ENCODE results near the gene SVOP.
"Not testable (repeated sequence)": the region's sequence is repeated elsewhere in the genome, so short reads cannot be mapped to it uniquely, and the experiment has no call there.

The SVOP gene

DNA sequence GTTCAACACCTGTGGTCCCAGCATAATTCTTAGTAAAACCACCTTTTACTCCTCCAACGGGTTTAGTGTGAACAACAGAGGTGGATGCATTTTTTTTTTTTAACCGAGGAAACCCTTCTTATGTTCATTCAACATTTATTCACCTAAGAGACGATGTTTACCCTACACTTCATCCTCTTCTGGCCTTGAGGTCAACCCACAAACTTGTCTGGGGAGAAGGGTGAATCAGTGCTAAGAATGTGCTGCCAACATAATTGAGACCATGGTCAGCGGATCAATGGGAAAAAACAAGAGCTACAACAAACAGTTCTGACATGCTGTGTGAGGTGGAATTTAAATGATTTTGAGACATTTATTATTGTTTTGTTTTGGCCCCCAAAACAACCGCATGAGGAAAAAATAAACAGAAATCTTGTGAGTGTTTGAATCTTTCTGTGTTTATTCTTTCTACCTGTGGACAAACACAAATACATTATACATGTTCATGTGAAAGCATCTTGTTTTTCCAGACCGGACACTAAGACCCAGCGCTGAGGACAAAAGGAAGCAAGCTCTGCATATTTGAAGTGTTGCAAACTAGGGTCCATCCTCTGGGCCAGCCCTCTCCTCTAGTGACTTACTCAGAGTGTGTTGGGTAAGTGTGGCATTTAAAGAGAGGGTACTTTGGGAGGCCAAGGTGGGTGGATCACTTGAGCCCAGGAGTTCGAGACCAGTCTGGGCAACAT lies 26.4 kb upstream of the SVOP start:
- no peak overlapping the region for H3K4me3 ChIP-seq (ENCODE audit: low read depth, low read length)
- TF ChIP-seq, protein P1, sequence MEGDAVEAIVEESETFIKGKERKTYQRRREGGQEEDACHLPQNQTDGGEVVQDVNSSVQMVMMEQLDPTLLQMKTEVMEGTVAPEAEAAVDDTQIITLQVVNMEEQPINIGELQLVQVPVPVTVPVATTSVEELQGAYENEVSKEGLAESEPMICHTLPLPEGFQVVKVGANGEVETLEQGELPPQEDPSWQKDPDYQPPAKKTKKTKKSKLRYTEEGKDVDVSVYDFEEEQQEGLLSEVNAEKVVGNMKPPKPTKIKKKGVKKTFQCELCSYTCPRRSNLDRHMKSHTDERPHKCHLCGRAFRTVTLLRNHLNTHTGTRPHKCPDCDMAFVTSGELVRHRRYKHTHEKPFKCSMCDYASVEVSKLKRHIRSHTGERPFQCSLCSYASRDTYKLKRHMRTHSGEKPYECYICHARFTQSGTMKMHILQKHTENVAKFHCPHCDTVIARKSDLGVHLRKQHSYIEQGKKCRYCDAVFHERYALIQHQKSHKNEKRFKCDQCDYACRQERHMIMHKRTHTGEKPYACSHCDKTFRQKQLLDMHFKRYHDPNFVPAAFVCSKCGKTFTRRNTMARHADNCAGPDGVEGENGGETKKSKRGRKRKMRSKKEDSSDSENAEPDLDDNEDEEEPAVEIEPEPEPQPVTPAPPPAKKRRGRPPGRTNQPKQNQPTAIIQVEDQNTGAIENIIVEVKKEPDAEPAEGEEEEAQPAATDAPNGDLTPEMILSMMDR (IDR thresholded peaks at IDR 0.05; ENCODE audit: insufficient read depth, low read depth, low read length, missing control alignments): no peak
- no peak for DNase-seq (ENCODE audit: low read depth)

DNA sequence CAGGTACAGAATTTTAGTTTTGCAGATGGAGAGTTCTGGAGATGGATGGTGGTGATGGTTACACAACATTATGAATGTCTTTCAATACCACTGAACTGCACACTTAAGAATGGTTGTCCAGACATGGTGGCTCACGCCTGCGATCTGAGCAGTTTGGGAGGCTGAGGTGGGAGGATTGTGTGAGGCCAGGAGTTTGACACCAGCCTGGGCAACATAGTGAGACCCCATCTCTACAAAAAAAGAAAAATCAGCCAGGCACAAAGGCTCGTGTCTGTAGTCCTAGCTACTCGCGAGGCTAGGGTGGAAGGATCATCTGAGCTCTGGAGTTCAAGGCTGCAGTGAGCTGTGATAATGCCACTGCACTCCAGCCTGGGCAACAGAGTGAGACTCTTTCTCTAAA lies 23.4 kb upstream of the SVOP start:
- H3K4me3 ChIP-seq (ENCODE audit: low read depth, low read length): no peak overlapping the region
- TF ChIP-seq, protein P1 (IDR thresholded peaks at IDR 0.05; ENCODE audit: insufficient read depth, low read depth, low read length, missing control alignments): no peak

DNA sequence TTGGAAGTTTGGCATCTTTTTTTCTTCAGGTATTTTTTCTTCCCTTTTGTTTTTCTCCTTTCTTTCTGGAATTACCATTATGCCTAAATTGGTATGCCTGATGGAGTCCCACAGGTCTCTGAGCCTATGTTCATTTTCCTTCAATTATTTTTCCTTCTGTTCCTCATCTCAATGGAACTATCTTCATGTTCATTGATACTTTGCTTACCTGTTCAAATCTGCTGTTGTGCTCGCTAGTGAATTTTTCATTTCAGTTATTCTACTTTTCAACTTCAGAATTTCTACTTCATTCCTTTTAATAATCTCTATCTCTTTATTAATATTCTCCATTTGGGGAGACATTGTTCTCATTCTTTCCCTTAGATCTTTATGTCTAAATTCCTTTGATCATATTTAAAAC lies 16.1 kb upstream of the SVOP start:
- TF ChIP-seq, protein P1 (IDR thresholded peaks at IDR 0.05; ENCODE audit: insufficient read depth, low read depth, low read length, missing control alignments): no peak
- no peak overlapping the region for H3K4me3 ChIP-seq (ENCODE audit: low read depth, low read length)
- no peak for DNase-seq (ENCODE audit: low read depth)

More for the DNA sequence above, 23.4 kb upstream of the SVOP start:
- DNase-seq (ENCODE audit: low read depth): no peak

DNA sequence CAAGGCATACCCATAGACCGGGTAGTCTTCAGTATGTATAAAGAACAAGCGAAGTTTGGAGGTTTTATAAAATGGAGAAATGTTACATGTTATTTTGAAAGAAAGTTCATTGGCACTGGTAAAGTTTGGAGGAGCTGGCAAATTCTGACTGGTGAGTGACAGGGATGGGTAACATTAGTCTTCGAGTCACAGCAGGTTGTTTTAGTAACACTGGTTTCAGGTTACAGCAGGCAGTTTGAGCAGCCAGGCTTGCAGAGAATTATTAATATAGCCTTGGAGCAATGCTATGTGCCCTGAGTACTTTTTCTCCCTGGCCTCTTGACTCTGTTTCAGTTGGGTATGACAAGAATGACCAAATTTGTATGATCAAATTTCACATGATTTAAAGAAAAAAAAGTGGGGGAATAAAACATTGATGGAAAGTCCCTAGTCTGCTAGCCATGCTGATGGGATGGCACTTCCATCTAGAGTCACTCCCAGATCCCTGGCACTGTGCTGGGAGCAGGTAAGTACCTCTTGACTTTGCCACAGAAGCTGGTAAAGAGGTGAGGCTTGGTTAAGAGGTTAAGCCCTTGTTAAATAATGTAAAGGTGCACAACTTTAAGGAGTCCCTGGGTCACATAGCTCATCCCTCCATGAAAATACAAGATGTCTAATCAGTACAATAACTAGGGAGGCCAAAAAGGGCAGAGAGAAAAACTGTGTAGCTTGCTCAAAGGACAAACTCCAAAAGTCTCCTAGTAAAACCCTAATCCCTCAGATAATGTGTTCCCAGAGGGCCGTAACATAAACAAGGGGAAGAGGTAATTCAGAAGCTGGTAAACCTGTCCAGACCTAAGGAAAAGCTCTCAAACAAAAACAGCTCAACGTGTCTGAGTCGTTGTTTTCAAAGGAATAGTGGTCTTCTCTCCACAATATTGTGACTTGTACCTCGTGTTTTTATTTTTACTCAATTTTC lies 12.7 kb upstream of the SVOP start:
- no peak for DNase-seq (ENCODE audit: low read depth)
- TF ChIP-seq, protein P1 (IDR thresholded peaks at IDR 0.05; ENCODE audit: insufficient read depth, low read depth, low read length, missing control alignments): no peak
- no peak overlapping the region for H3K4me3 ChIP-seq (ENCODE audit: low read depth, low read length)

DNA sequence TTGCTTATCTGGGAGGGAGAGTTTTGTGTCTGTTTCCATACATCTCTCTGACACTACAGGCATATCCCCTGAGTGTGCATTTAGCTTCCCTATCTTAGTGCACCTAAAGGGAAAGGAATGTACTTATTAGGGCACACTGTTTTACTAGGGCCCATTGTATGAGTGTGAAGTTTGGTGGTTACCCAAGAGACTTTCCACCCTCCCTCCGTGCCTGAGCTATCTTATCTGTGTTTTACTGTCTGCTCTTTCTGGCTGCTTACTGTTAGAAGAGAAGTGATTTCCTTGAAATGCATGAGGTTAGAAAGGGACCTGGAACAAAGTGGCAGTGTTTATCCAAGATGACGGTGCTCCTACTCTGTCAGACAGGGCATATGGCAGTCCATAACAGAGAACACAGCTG lies 8.5 kb upstream of the SVOP start:
- no peak overlapping the region for H3K4me3 ChIP-seq (ENCODE audit: low read depth, low read length)
- no peak for DNase-seq (ENCODE audit: low read depth)
- TF ChIP-seq, protein P1 (IDR thresholded peaks at IDR 0.05; ENCODE audit: insufficient read depth, low read depth, low read length, missing control alignments): no peak

DNA sequence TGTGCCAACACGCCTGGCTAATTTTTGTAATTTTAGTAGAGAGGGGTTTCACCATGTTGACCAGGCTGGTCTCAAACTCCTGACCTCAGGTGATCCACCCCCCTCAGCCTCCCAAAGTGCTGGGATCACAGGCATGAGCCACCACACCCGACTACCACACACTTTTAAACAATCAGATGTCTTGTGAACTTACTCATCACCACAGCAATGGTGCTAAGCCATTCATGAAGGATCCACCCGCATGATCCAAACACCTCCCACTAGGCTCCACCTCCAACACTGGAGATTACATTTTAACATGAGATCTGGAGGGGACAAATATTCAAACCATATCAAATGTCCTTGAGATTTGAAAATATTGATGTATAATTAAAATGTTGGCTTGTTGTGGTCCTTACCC lies 7.8 kb upstream of the SVOP start:
- DNase-seq (ENCODE audit: low read depth): not testable (repeated sequence)

DNA sequence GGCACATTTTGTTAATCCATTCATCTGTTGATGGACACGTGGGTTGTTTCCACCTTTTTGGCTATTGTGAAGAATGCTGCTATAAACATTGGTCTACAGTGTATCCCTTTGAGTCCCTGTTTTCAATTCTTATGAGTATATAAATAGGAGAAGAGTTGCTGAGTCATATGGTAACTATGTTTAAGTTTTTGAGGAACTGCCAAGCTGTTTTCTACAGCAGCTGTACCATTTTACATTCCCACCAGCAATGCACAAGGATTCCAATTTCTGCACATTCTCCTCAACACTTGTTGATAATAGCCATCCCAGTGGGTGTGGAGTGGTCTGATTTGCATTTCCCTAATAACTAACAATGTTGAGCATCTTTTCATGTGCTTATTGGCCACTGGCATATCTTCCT lies 6.9 kb upstream of the SVOP start:
- H3K4me3 ChIP-seq (ENCODE audit: low read depth, low read length): no peak overlapping the region
- no peak for DNase-seq (ENCODE audit: low read depth)
- TF ChIP-seq, protein P1 (IDR thresholded peaks at IDR 0.05; ENCODE audit: insufficient read depth, low read depth, low read length, missing control alignments): no peak

More for the DNA sequence above, 7.8 kb upstream of the SVOP start:
- H3K4me3 ChIP-seq (ENCODE audit: low read depth, low read length): not testable (repeated sequence)
